ENCODE results near the gene MTARC1.

MTARC1 gene

GRCh38 chr1:220806408-220806807 is 19.7 kb downstream of the MTARC1 start:
- Histone ChIP-seq H3K4me3 (replicated peaks; ENCODE audit: insufficient read depth, low read length) (no peak overlapping the region), H3K27ac (replicated peaks) (no peak overlapping the region), H3K27me3 (ENCODE audit: insufficient read depth, poor library complexity, severe bottlenecking) (no peaks in the 10 kb centered on the region)
- TF ChIP-seq SPI1 (IDR thresholded peaks at IDR 0.05; ENCODE audit: borderline replicate concordance, low read depth) (no peak), POLR2AphosphoS5 (IDR thresholded peaks at IDR 0.05; ENCODE audit: low read depth) (no peak), CTCF (IDR thresholded peaks at IDR 0.05; ENCODE audit: insufficient read depth, low read length) (no peak), REST (IDR thresholded peaks at IDR 0.05; ENCODE audit: insufficient replicate concordance, low read depth) (no peak), GABPA (IDR thresholded peaks at IDR 0.05; ENCODE audit: low read depth) (no peak)
- no peak for DNase-seq (ENCODE audit: low read depth in 1 of 2, low spot score in 1 of 2)

- TF ChIP-seq POLR2AphosphoS5 (IDR thresholded peaks at IDR 0.05; ENCODE audit: low read depth) (no peak), REST (IDR thresholded peaks at IDR 0.05; ENCODE audit: insufficient replicate concordance, low read depth) (no peak), CTCF (IDR thresholded peaks at IDR 0.05; ENCODE audit: insufficient read depth, low read length) (no peak), GABPA (IDR thresholded peaks at IDR 0.05; ENCODE audit: low read depth) (no peak)
- no peak overlapping the region for H3K27ac ChIP-seq (replicated peaks)
- H3K4me3 ChIP-seq (replicated peaks; ENCODE audit: insufficient read depth, low read length), result no peak overlapping the region
- no peak for DNase-seq (ENCODE audit: low read depth in 1 of 2, low spot score in 1 of 2)
- H3K27me3 ChIP-seq (ENCODE audit: insufficient read depth, poor library complexity, severe bottlenecking), result no peaks in the 10 kb centered on the region
Observed at GRCh38 chr1:220807726-220808125, 21.0 kb downstream of the MTARC1 start.

GRCh38 chr1:220808345-220809186 is 21.9 kb downstream of the MTARC1 start:
- no peak overlapping the region for H3K27ac ChIP-seq (replicated peaks)
- TF ChIP-seq CTCF (IDR thresholded peaks at IDR 0.05; ENCODE audit: insufficient read depth, low read length), result no peak
- TF ChIP-seq POLR2AphosphoS5 (IDR thresholded peaks at IDR 0.05; ENCODE audit: low read depth), result no peak
- no peak for DNase-seq (ENCODE audit: low read depth in 1 of 2, low spot score in 1 of 2)
- H3K4me3 ChIP-seq (replicated peaks; ENCODE audit: insufficient read depth, low read length), result no peak overlapping the region
- no peaks in the 10 kb centered on the region for H3K27me3 ChIP-seq (ENCODE audit: insufficient read depth, poor library complexity, severe bottlenecking)

- Histone ChIP-seq H3K4me3 (replicated peaks; ENCODE audit: insufficient read depth, low read length) (no peak overlapping the region), H3K27ac (replicated peaks) (no peak overlapping the region), H3K27me3 (ENCODE audit: insufficient read depth, poor library complexity, severe bottlenecking) (no peaks in the 10 kb centered on the region)
- no peak for DNase-seq (ENCODE audit: low read depth in 1 of 2, low spot score in 1 of 2)
- no peak for TF ChIP-seq GABPA (IDR thresholded peaks at IDR 0.05; ENCODE audit: low read depth)
- TF ChIP-seq POLR2AphosphoS5 (IDR thresholded peaks at IDR 0.05; ENCODE audit: low read depth), result no peak
- TF ChIP-seq REST (IDR thresholded peaks at IDR 0.05; ENCODE audit: insufficient replicate concordance, low read depth), result no peak
- no peak for TF ChIP-seq CTCF (IDR thresholded peaks at IDR 0.05; ENCODE audit: insufficient read depth, low read length)
- TF ChIP-seq SPI1 (IDR thresholded peaks at IDR 0.05; ENCODE audit: borderline replicate concordance, low read depth), result no peak
Observed at GRCh38 chr1:220809187-220809550, 22.5 kb downstream of the MTARC1 start.
